ENCODE data around the gene LARP4B.

GRCh38 chr10:895324-895723 is 36.2 kb downstream of the LARP4B start:
- TF ChIP-seq, protein P1, sequence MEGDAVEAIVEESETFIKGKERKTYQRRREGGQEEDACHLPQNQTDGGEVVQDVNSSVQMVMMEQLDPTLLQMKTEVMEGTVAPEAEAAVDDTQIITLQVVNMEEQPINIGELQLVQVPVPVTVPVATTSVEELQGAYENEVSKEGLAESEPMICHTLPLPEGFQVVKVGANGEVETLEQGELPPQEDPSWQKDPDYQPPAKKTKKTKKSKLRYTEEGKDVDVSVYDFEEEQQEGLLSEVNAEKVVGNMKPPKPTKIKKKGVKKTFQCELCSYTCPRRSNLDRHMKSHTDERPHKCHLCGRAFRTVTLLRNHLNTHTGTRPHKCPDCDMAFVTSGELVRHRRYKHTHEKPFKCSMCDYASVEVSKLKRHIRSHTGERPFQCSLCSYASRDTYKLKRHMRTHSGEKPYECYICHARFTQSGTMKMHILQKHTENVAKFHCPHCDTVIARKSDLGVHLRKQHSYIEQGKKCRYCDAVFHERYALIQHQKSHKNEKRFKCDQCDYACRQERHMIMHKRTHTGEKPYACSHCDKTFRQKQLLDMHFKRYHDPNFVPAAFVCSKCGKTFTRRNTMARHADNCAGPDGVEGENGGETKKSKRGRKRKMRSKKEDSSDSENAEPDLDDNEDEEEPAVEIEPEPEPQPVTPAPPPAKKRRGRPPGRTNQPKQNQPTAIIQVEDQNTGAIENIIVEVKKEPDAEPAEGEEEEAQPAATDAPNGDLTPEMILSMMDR (IDR thresholded peaks at IDR 0.05) = no peak
- no peak for TF ChIP-seq EZH2phosphoT487 (IDR thresholded peaks at IDR 0.05)

All from neural progenitor cell (in vitro differentiated cells).